Liver (tissue), 9 donors: ENCODE measurements around the gene OSBP2. TPM values are rescaled to one million over a fixed set of nuclear protein-coding genes. Genes with fewer than 3 reads are reported as not detected.

Source experiments
- DNase-seq: peaks from one replicate; pipeline ENCODE4 v3.0.0-alpha.2; 2017; ENCODE audit warnings: low spot score
- H3K27ac ChIP-seq, 2 donors: one replicate each; pipeline ENCODE4 v1.7.0; 2013; ENCODE audit warnings: inconsistent platforms in 2 of 2, low read length in 2 of 2, control low read depth in 1 of 2, low read depth in 1 of 2, mild to moderate bottlenecking in 1 of 2
- H3K27me3 ChIP-seq, 4 donors: one replicate each; pipeline versions ENCODE4 v1.6.1 to v1.7.0; 2013; ENCODE audit warnings: low read length in 3 of 4, inconsistent platforms in 1 of 4, mild to moderate bottlenecking in 1 of 4, moderate library complexity in 1 of 4; ENCODE audit not compliant: control insufficient read depth in 4 of 4, insufficient read depth in 4 of 4
- H3K36me3 ChIP-seq, 4 donors: one replicate each; pipeline versions ENCODE4 v1.6.1 to v1.7.0; 2013; ENCODE audit warnings: low read length in 3 of 4, mild to moderate bottlenecking in 3 of 4, low read depth in 1 of 4, moderate library complexity in 1 of 4; ENCODE audit not compliant: control insufficient read depth in 4 of 4, insufficient read depth in 3 of 4
- H3K4me1 ChIP-seq, 4 donors: one replicate each; pipeline versions ENCODE4 v1.6.1 to v1.7.0; 2013; ENCODE audit warnings: low read length in 3 of 4, mild to moderate bottlenecking in 3 of 4, moderate library complexity in 1 of 4; ENCODE audit not compliant: control insufficient read depth in 4 of 4, insufficient read depth in 4 of 4
- H3K4me3 ChIP-seq, 3 donors: one replicate each; pipeline versions ENCODE4 v1.6.1 to v1.7.0; 2013; ENCODE audit warnings: low read length in 3 of 3, control low read depth in 1 of 3, low read depth in 1 of 3, mild to moderate bottlenecking in 1 of 3
- H3K9ac ChIP-seq, 2 donors: one replicate each; pipeline ENCODE4 v1.7.0; 2013; ENCODE audit warnings: low read length in 2 of 2, mild to moderate bottlenecking in 2 of 2, moderate library complexity in 2 of 2, control low read depth in 1 of 2, low read depth in 1 of 2
- H3K9me3 ChIP-seq, 4 donors: one replicate each; pipeline versions ENCODE4 v1.6.1 to v1.7.0; 2013; ENCODE audit warnings: low read length in 3 of 4; ENCODE audit not compliant: control insufficient read depth in 4 of 4
- FOXA1 ChIP-seq: IDR thresholded peaks from 2 replicates; pipeline ENCODE4 v1.6.1; 2016; ENCODE audit warnings: antibody characterized with exemption
- GABPA ChIP-seq, 2 donors: IDR thresholded peaks in 1 of 2; conservative IDR thresholded peaks in 1 of 2; 2 replicates each; pipeline ENCODE4 v1.6.1; 2016; ENCODE audit warnings: antibody characterized with exemption in 2 of 2, mild to moderate bottlenecking in 1 of 2, moderate library complexity in 1 of 2
- HNF4A ChIP-seq, 2 donors: conservative IDR thresholded peaks; 2 replicates each; pipeline ENCODE4 v1.6.1; 2016; ENCODE audit warnings: antibody characterized with exemption in 2 of 2, mild to moderate bottlenecking in 2 of 2
- JUND ChIP-seq, 2 donors: IDR thresholded peaks; 2 replicates each; pipeline ENCODE4 v1.6.1; 2016; ENCODE audit warnings: antibody characterized with exemption in 2 of 2
- MAX ChIP-seq: IDR thresholded peaks from 2 replicates; pipeline ENCODE4 v1.6.1; 2016; ENCODE audit warnings: antibody characterized with exemption
- NR2F2 ChIP-seq: IDR thresholded peaks from 2 replicates; pipeline ENCODE4 v1.6.1; 2016; ENCODE audit warnings: antibody characterized with exemption
- RAD21 ChIP-seq, 2 donors: IDR thresholded peaks; 2 replicates each; pipeline ENCODE4 v1.6.1; 2016; ENCODE audit warnings: antibody characterized with exemption in 2 of 2, mild to moderate bottlenecking in 2 of 2
- REST ChIP-seq: IDR thresholded peaks from 2 replicates; pipeline ENCODE4 v1.6.1; 2016; ENCODE audit warnings: antibody characterized with exemption, mild to moderate bottlenecking
- RXRA ChIP-seq, 2 donors: IDR thresholded peaks; 2 replicates each; pipeline ENCODE4 v1.6.1; 2017 to 2018; ENCODE audit warnings: antibody characterized with exemption in 2 of 2, mild to moderate bottlenecking in 1 of 2
- SP1 ChIP-seq: IDR thresholded peaks from 2 replicates; pipeline ENCODE4 v1.6.1; 2018; ENCODE audit warnings: antibody characterized with exemption, mild to moderate bottlenecking
- TAF1 ChIP-seq: conservative IDR thresholded peaks from 2 replicates; pipeline ENCODE4 v1.6.1; 2016; ENCODE audit warnings: antibody characterized with exemption, mild to moderate bottlenecking
- YY1 ChIP-seq: IDR thresholded peaks from 2 replicates; pipeline ENCODE4 v1.6.1; 2016; ENCODE audit warnings: antibody characterized with exemption, mild to moderate bottlenecking
- WGBS: extraction: QIAGEN DNeasy Blood & Tissue Kit; methylation state at CpG from one replicate; pipeline ENCODE4 v1.1.7; 2013; 5-methylcytosine and 5-hydroxymethylcytosine counted together
- polyA plus RNA-seq, 2 donors: library from polyadenylated mRNA; stranded (reverse) in 1 of 2; unstranded in 1 of 2; fragments of 200-250 nt in 1 of 2; fragments of >200 nt in 1 of 2; fragmentation: Nextera tagmentation in 1 of 2; extraction: Ambion mirVana in 1 of 2; gene quantifications; one replicate each; pipeline versions ENCODE4 v1.2.1 to v1.2.3, GENCODE V29; 2013 to 2015
- total RNA-seq, 2 donors: library from RNA; depleted of rRNA; stranded (reverse); fragments of >200 nt; gene quantifications; one replicate each; pipeline ENCODE4 v1.2.3, GENCODE V29; 2014
- TF ChIP-seq, protein P1 (sequence below): IDR thresholded peaks from 2 replicates; pipeline ENCODE4 v1.6.1; 2016; ENCODE audit warnings: antibody characterized with exemption
- TF ChIP-seq, protein P2 (sequence below): fragments of 150-350 bp; IDR thresholded peaks from 2 replicates; pipeline ENCODE4 v1.5.1; 2017; ENCODE audit warnings: improper control_type of control experiment, low read depth, low read length; ENCODE audit not compliant: missing input control
- TF ChIP-seq, protein P3 (sequence below): IDR thresholded peaks from 2 replicates; pipeline ENCODE4 v1.6.1; 2016; ENCODE audit warnings: antibody characterized with exemption
- donor health status: healthy.
- donor health status: healthy.
- donor health status: healthy.
- donor health status: healthy.
- donor health status: healthy.

Gene OSBP2
- total and polyA plus RNA-seq, 4 donors: 0.43 to 192 (median 0.86) TPM

DNA sequence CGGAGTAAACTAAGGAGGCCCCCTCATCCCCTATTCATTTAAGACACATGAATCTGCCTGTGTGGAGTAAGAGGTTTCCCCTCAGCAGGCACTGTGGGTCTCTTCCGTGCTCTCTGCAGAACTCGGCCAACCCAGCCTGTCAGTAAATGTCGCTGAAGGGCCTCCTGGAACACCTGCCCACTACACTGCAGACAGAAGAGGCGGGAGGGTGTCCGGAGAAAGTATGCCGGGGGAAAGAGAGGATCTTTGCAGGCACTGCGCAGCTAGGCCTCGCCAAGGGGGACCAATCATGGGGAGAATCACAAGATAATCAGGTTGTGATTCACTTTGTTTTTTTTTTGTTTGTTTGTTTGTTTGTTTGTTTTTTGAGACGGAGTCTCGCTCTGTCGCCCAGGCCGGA lies 163.1 kb downstream of the OSBP2 start:
- no peak overlapping the region for H3K27ac ChIP-seq
- no peak overlapping the region for H3K9ac ChIP-seq
- 96% methylated on average over 13 of the region's 13 CpGs for WGBS
- no peaks in the 10 kb centered on the region for H3K27me3 ChIP-seq
- no peak for DNase-seq
- no peaks in the 10 kb centered on the region for H3K4me1 ChIP-seq
- H3K36me3 ChIP-seq: no peaks in the 10 kb centered on the region
- no peak overlapping the region for H3K4me3 ChIP-seq
- TF ChIP-seq REST (no peak), SP1 (no peak), GABPA (IDR thresholded peaks at IDR 0.05 in 1 of 2, conservative IDR thresholded peaks at IDR 0.05 in 1 of 2) (no peak), RAD21 (IDR thresholded peaks at IDR 0.05) (no peak), FOXA1 (no peak), YY1 (no peak), NR2F2 (no peak), TAF1 (no peak), RXRA (IDR thresholded peaks at IDR 0.05) (no peak), MAX (no peak), HNF4A (conservative IDR thresholded peaks at IDR 0.05) (no peak)
- TF ChIP-seq, protein P1, sequence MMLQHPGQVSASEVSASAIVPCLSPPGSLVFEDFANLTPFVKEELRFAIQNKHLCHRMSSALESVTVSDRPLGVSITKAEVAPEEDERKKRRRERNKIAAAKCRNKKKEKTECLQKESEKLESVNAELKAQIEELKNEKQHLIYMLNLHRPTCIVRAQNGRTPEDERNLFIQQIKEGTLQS: no peak
- TF ChIP-seq, protein P2, sequence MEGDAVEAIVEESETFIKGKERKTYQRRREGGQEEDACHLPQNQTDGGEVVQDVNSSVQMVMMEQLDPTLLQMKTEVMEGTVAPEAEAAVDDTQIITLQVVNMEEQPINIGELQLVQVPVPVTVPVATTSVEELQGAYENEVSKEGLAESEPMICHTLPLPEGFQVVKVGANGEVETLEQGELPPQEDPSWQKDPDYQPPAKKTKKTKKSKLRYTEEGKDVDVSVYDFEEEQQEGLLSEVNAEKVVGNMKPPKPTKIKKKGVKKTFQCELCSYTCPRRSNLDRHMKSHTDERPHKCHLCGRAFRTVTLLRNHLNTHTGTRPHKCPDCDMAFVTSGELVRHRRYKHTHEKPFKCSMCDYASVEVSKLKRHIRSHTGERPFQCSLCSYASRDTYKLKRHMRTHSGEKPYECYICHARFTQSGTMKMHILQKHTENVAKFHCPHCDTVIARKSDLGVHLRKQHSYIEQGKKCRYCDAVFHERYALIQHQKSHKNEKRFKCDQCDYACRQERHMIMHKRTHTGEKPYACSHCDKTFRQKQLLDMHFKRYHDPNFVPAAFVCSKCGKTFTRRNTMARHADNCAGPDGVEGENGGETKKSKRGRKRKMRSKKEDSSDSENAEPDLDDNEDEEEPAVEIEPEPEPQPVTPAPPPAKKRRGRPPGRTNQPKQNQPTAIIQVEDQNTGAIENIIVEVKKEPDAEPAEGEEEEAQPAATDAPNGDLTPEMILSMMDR: no peak
- TF ChIP-seq, protein P3, sequence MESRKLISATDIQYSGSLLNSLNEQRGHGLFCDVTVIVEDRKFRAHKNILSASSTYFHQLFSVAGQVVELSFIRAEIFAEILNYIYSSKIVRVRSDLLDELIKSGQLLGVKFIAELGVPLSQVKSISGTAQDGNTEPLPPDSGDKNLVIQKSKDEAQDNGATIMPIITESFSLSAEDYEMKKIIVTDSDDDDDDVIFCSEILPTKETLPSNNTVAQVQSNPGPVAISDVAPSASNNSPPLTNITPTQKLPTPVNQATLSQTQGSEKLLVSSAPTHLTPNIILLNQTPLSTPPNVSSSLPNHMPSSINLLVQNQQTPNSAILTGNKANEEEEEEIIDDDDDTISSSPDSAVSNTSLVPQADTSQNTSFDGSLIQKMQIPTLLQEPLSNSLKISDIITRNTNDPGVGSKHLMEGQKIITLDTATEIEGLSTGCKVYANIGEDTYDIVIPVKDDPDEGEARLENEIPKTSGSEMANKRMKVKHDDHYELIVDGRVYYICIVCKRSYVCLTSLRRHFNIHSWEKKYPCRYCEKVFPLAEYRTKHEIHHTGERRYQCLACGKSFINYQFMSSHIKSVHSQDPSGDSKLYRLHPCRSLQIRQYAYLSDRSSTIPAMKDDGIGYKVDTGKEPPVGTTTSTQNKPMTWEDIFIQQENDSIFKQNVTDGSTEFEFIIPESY: no peak
- H3K9me3 ChIP-seq: peaks cover 0 to 2% (median 0%) of the 10 kb centered on the region in 4 donors

GRCh38 chr22:30858976-30859713 lies 164.5 kb downstream of the OSBP2 start:
- Histone ChIP-seq H3K4me1 (no peaks in the 10 kb centered on the region), H3K4me3 (no peak overlapping the region), H3K27ac (no peak overlapping the region), H3K9ac (no peak overlapping the region), H3K9me3 (peaks cover 0 to 2% (median 0%) of the 10 kb centered on the region in 4 donors), H3K27me3 (no peaks in the 10 kb centered on the region), H3K36me3 (no peaks in the 10 kb centered on the region)
- 96% methylated on average over 18 of the region's 18 CpGs for WGBS
- TF ChIP-seq, protein P2: no peak
- TF ChIP-seq JUND (IDR thresholded peaks at IDR 0.05) (no peak), MAX (no peak)
- no peak for DNase-seq
